OCI-LY1 (cell line): ENCODE results near the gene SLC4A2.

Experiments used
- H2AFZ ChIP-seq: fragments of 200-600 bp; sonication (generic), shearing (Covaris generic); 2 replicates; pipeline ENCODE4 v1.6.0; 2014; ENCODE audit warnings: antibody characterized with exemption, mild to moderate bottlenecking, low read length
- H3F3A ChIP-seq: fragments of 200-600 bp; sonication (generic), shearing (Covaris generic); 2 replicates; pipeline ENCODE4 v1.6.0; 2014; ENCODE audit warnings: mild to moderate bottlenecking, antibody characterized with exemption, low read length, moderate library complexity; ENCODE audit not compliant: insufficient read depth
- H3K27ac ChIP-seq: fragments of 200-600 bp; sonication (generic); 2 replicates; pipeline ENCODE4 v1.5.1; 2014; ENCODE audit warnings: low read length, mixed run types, mild to moderate bottlenecking, low read depth; ENCODE audit not compliant: poor library complexity, severe bottlenecking
- H3K27me3 ChIP-seq: fragments of 200-600 bp; sonication (generic); 2 replicates; pipeline ENCODE4 v1.6.0; 2014; ENCODE audit warnings: antibody characterized with exemption, mild to moderate bottlenecking, low read length, moderate library complexity; ENCODE audit not compliant: insufficient read depth
- H3K36me3 ChIP-seq: fragments of 200-600 bp; sonication (generic); 2 replicates; pipeline ENCODE4 v1.6.1; 2014; ENCODE audit warnings: mild to moderate bottlenecking, antibody characterized with exemption, low read length, moderate library complexity, mixed read lengths; ENCODE audit not compliant: insufficient read depth
- H3K4me1 ChIP-seq: fragments of 200-600 bp; sonication (generic); 2 replicates; pipeline ENCODE4 v1.5.1; 2014; ENCODE audit warnings: mild to moderate bottlenecking, low read length, moderate library complexity; ENCODE audit not compliant: insufficient read depth, severe bottlenecking
- H3K4me2 ChIP-seq: fragments of 200-600 bp; sonication (generic), shearing (Covaris generic); 2 replicates; pipeline ENCODE4 v1.6.1; 2014; ENCODE audit warnings: low read length
- H3K4me3 ChIP-seq: fragments of 200-600 bp; sonication (generic); 2 replicates; pipeline ENCODE4 v1.5.1; 2014; ENCODE audit warnings: low read length, low read depth, mild to moderate bottlenecking, mixed read lengths; ENCODE audit not compliant: poor library complexity, severe bottlenecking
- H3K79me2 ChIP-seq: fragments of 200-600 bp; shearing (Covaris generic); 2 replicates; pipeline ENCODE4 v1.6.1; 2016; ENCODE audit warnings: mixed run types, low read length, mixed read lengths; ENCODE audit not compliant: insufficient read depth
- H3K9ac ChIP-seq: fragments of 200-600 bp; sonication (generic), shearing (Covaris generic); 2 replicates; pipeline ENCODE4 v1.6.1; 2014; ENCODE audit warnings: mild to moderate bottlenecking, low read length, mixed read lengths
- H3K9me2 ChIP-seq: fragments of 200-600 bp; sonication (generic), shearing (Covaris generic); 2 replicates; pipeline ENCODE4 v1.6.1; 2014; ENCODE audit warnings: low read depth, mild to moderate bottlenecking, low read length, mixed read lengths
- H3K9me3 ChIP-seq: fragments of 200-600 bp; shearing (Covaris generic); 2 replicates; pipeline ENCODE4 v1.6.1; 2014; ENCODE audit warnings: low read length, mixed read lengths
- H4K20me1 ChIP-seq: fragments of 200-600 bp; sonication (generic), shearing (Covaris generic); 2 replicates; pipeline ENCODE4 v1.6.0; 2016; ENCODE audit warnings: mild to moderate bottlenecking, low read length; ENCODE audit not compliant: insufficient read depth
- EZH2 ChIP-seq: fragments of 200-600 bp; sonication (generic), shearing (Covaris generic); IDR thresholded peaks from 2 replicates; pipeline ENCODE4 v1.8.0; 2017; ENCODE audit warnings: borderline replicate concordance, mixed run types, mild to moderate bottlenecking, antibody characterized with exemption, low read length, moderate library complexity, mixed read lengths
- TF ChIP-seq, protein P1 (sequence below): fragments of 200-600 bp; sonication (generic), shearing (Covaris generic); IDR thresholded peaks from 2 replicates; pipeline ENCODE4 v1.5.1; 2017; ENCODE audit warnings: mild to moderate bottlenecking, antibody characterized with exemption, low read length, moderate library complexity, mixed read lengths

Gene SLC4A2

DNA sequence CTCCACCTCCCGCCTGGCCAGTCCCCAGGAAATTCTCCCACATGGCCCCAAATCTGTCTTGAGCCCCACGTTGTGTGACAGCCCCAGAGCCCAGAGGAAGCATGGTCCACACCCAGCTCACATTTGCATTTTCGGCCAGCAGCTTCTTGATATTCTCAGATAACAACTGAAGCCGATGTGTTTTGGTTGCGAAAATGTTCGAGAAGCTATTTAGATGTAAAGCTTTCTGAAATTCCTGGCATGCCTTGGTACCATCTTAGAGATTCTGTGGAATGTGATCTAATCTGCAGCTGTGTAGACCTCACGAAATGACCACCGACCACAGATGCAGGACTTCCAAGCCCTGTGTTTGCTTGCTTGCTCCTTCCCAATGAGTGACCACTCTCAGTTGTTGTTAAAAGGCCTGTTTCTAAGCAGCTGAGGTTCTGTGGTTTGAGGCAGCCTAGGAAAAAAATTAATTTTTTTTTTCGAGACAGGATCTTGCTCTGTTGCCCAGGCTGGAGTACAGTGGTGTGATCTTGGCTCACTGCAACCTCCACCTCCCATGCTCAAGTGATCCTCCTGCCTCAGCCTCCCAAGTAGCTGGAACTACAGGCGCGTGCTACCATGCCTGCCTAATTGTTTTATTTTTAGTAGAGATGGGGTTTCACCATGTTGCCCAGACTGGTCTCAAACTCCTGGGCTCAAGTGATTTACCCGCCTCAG is 8.8 kb downstream of the SLC4A2 start:
- Histone ChIP-seq H3K4me2 (no peak overlapping the region), H3K27me3 (no peaks in the 10 kb centered on the region), H3K9me3 (no peaks in the 10 kb centered on the region), H3K36me3 (peaks cover 80% of the 10 kb centered on the region), H3K27ac (no peak overlapping the region), H3F3A (no peaks in the 10 kb centered on the region), H3K9me2 (no peaks in the 10 kb centered on the region), H3K4me1 (no peaks in the 10 kb centered on the region), H3K79me2 (no peaks in the 10 kb centered on the region), H4K20me1 (no peaks in the 10 kb centered on the region), H2AFZ (no peak overlapping the region), H3K9ac (no peak overlapping the region), H3K4me3 (no peak overlapping the region)
- no peak for TF ChIP-seq EZH2
- TF ChIP-seq, protein P1, sequence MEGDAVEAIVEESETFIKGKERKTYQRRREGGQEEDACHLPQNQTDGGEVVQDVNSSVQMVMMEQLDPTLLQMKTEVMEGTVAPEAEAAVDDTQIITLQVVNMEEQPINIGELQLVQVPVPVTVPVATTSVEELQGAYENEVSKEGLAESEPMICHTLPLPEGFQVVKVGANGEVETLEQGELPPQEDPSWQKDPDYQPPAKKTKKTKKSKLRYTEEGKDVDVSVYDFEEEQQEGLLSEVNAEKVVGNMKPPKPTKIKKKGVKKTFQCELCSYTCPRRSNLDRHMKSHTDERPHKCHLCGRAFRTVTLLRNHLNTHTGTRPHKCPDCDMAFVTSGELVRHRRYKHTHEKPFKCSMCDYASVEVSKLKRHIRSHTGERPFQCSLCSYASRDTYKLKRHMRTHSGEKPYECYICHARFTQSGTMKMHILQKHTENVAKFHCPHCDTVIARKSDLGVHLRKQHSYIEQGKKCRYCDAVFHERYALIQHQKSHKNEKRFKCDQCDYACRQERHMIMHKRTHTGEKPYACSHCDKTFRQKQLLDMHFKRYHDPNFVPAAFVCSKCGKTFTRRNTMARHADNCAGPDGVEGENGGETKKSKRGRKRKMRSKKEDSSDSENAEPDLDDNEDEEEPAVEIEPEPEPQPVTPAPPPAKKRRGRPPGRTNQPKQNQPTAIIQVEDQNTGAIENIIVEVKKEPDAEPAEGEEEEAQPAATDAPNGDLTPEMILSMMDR: no peak

- Histone ChIP-seq H3K36me3 (peaks cover 88% of the 10 kb centered on the region), H3F3A (no peaks in the 10 kb centered on the region), H3K9me2 (no peaks in the 10 kb centered on the region), H3K9ac (no peak overlapping the region), H3K4me1 (no peaks in the 10 kb centered on the region), H3K79me2 (no peaks in the 10 kb centered on the region), H2AFZ (no peak overlapping the region), H3K27ac (no peak overlapping the region), H4K20me1 (no peaks in the 10 kb centered on the region), H3K4me3 (no peak overlapping the region), H3K9me3 (no peaks in the 10 kb centered on the region), H3K27me3 (no peaks in the 10 kb centered on the region), H3K4me2 (no peak overlapping the region)
- no peak for TF ChIP-seq EZH2
- TF ChIP-seq, protein P1: no peak
Observed at GRCh38 chr7:151069841-151070573, 10.6 kb downstream of the SLC4A2 start.

GRCh38 chr7:151070574-151070960 is 11.2 kb downstream of the SLC4A2 start:
- Histone ChIP-seq H3K4me1 (no peaks in the 10 kb centered on the region), H3K27ac (no peak overlapping the region), H3K9me3 (no peaks in the 10 kb centered on the region), H3K9ac (no peak overlapping the region), H3K4me3 (no peak overlapping the region), H3K27me3 (no peaks in the 10 kb centered on the region), H3K36me3 (peaks cover 88% of the 10 kb centered on the region), H3K9me2 (no peaks in the 10 kb centered on the region), H3K4me2 (no peak overlapping the region), H2AFZ (no peak overlapping the region), H4K20me1 (no peaks in the 10 kb centered on the region), H3F3A (no peaks in the 10 kb centered on the region), H3K79me2 (no peaks in the 10 kb centered on the region)
- TF ChIP-seq, protein P1: no peak
- TF ChIP-seq EZH2: no peak
